ENCODE measurements around the gene B4GALT3. TPM values are rescaled to one million over a fixed set of nuclear protein-coding genes. Genes with fewer than 3 reads are reported as not detected.
A peak's percentile ranks its signal among the peaks of the same experiment; 100 is the strongest.

The B4GALT3 gene
- total RNA-seq, 4 donors from 2014 or later, result 26.9 to 36.6 (median 30.0) TPM

DNA sequence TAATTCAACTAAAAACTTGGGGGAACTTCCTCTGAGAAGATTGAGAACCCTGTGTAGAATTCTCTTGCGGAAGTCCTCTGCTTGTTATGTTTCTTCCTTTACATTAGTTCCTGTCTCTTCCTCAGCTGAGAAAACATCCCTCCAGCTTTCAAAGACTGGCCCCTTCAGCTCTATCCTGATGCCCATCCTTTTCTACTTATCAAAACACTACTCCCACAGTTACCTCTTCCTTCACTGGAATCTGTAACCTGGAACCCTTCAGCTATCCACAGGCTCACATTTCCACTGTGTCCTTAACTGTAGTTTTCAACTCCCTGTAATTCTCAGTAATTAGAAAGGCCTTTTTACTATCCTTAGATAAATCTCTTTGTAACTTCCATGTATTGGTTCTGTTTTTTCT lies 38.9 kb downstream of the B4GALT3 start:
- Histone ChIP-seq H3K27me3 (no peaks in the 10 kb centered on the region), H3K4me3 (no peak overlapping the region), H3K36me3 (no peaks in the 10 kb centered on the region), H3K9me3 (no peaks in the 10 kb centered on the region), H3K27ac (no peak overlapping the region), H3K4me1 (peaks cover 8% of the 10 kb centered on the region)
- 92% methylated on average over 1 of the region's 1 CpG for WGBS
- no peak for TF ChIP-seq POLR2A (IDR thresholded peaks at IDR 0.05)
- TF ChIP-seq, protein P1, sequence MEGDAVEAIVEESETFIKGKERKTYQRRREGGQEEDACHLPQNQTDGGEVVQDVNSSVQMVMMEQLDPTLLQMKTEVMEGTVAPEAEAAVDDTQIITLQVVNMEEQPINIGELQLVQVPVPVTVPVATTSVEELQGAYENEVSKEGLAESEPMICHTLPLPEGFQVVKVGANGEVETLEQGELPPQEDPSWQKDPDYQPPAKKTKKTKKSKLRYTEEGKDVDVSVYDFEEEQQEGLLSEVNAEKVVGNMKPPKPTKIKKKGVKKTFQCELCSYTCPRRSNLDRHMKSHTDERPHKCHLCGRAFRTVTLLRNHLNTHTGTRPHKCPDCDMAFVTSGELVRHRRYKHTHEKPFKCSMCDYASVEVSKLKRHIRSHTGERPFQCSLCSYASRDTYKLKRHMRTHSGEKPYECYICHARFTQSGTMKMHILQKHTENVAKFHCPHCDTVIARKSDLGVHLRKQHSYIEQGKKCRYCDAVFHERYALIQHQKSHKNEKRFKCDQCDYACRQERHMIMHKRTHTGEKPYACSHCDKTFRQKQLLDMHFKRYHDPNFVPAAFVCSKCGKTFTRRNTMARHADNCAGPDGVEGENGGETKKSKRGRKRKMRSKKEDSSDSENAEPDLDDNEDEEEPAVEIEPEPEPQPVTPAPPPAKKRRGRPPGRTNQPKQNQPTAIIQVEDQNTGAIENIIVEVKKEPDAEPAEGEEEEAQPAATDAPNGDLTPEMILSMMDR (IDR thresholded peaks at IDR 0.05), result no peak
- no peak for TF ChIP-seq EP300 (IDR thresholded peaks at IDR 0.05)
- TF ChIP-seq POLR2AphosphoS5 (IDR thresholded peaks at IDR 0.05), result no peak
- DNase-seq (ENCODE audit: low spot score in 2 of 2), result no peak

DNA sequence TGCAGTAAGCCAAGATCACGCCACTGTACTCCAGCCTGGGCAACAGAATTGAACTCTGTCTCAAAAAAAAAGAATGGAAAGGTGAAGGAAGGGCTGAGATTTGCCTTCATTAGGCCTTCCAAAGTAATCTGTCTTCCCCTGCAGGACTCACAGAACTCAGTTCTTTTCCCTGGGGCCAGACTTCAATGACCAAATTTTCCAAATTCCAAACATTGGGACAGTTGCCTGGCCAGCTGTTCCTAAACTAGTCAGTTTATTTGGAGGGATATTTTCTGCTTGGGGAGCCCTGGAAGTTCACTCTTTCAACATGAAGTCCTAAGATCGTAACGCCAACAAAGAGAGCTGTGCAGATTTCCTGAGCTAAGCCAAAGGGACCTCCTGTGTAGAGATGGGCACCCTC lies 39.4 kb downstream of the B4GALT3 start:
- Histone ChIP-seq H3K4me3 (no peak overlapping the region), H3K27ac (no peak overlapping the region), H3K9me3 (no peaks in the 10 kb centered on the region), H3K27me3 (no peaks in the 10 kb centered on the region), H3K36me3 (no peaks in the 10 kb centered on the region), H3K4me1 (peaks cover 12% of the 10 kb centered on the region)
- TF ChIP-seq POLR2AphosphoS5 (IDR thresholded peaks at IDR 0.05), result no peak
- no peak for TF ChIP-seq POLR2A (IDR thresholded peaks at IDR 0.05)
- TF ChIP-seq EP300 (IDR thresholded peaks at IDR 0.05), result no peak
- TF ChIP-seq, protein P1 (IDR thresholded peaks at IDR 0.05), result no peak
- no peak for DNase-seq (ENCODE audit: low spot score in 2 of 2)
- 65% methylated on average over 3 of the region's 3 CpGs for WGBS

DNA sequence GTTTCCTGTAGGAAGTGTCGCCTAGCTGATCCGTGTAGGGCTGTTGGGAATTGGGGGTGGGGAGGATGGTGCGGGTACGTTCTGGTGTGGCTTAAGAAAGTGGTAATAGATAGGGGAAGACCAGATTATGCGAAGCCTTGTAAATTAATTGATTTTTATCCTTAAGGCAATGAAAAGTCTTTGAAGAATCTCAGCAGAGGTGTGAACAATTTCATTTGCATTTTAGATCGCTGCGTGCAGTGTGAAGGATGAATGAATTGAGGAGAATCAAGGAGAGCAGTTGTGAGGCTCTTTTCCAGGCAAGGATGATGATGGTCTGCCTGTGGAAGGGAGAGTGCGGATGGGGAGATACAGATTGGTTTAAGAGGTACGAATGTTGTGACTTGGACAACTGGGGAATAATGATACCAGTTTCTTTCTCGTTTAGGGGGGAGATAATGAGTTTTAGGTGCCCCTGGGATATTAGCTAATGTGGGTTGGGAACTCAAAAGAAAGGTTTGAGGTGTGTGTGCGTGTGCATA lies 44.0 kb downstream of the B4GALT3 start:
- Histone ChIP-seq H3K9me3 (no peaks in the 10 kb centered on the region), H3K27ac (peak overlapping the region; percentile 98), H3K4me1 (peaks cover 31% of the 10 kb centered on the region), H3K36me3 (peaks cover 8% of the 10 kb centered on the region), H3K4me3 (peak overlapping the region; percentile 88), H3K27me3 (no peaks in the 10 kb centered on the region)
- TF ChIP-seq EP300 (IDR thresholded peaks at IDR 0.05) (no peak), POLR2AphosphoS5 (IDR thresholded peaks at IDR 0.05) (no peak), POLR2A (IDR thresholded peaks at IDR 0.05) (no peak)
- TF ChIP-seq, protein P1 (IDR thresholded peaks at IDR 0.05), result no peak
- no peak for DNase-seq (ENCODE audit: low spot score in 2 of 2)
- 3% methylated on average over 11 of the region's 11 CpGs for WGBS

DNA sequence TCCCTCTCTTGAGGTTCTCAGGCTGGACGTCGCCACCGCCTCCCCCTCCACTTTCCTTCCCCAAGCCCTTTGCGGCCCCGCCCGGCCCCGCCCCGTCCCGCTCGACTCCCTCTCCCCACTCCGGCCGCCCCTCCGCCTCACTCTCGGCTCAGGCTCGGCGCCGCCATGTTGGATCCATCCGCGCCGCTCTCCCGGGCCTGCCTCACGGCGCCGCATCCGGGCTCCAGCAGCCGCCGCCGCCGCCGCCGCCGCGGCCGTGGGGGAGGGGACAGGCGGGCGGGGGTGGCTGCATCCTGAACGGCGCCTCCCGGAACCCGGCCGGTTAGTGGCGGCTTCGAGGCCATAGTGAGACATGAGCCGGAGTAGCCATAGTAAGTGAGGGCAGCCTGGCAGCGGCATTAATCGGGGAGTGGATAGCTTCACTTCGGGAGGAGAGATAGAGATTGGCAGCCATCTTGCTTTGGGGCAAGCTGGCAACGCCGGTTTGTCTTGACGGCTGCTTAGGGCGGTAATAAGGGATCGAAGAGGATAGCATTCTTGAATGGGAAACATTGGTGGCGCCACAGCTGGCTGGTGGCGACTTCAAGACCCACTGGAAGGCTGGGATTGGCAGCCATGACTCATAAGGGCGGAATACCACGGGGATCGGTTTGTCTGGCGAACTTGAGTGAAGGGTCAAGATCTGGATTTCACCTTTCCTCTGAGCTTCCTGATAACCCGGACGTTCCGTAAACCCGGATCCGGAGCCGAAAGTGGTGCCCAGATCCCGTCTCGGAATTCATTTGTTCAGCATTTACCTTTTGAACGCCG lies 44.7 kb downstream of the B4GALT3 start, which contains the start of gene DEDD:
Gene DEDD, minus strand, starts transcription at position 258 of the 810 bp plus-strand sequence. CDS start 8,205 bp downstream, outside the sequence.
- peak within 1 kb of the TSS; percentile 88 for H3K4me3 ChIP-seq
- H3K27ac ChIP-seq, result peak within 1 kb of the TSS; percentile 98
- peaks cover 34% of the 10 kb centered on the region for H3K4me1 ChIP-seq
- TF ChIP-seq, protein P1 (IDR thresholded peaks at IDR 0.05), result no peak
- peak in 1 of 3 donors; percentile 86 for TF ChIP-seq POLR2AphosphoS5 (IDR thresholded peaks at IDR 0.05)
- no peak for TF ChIP-seq EP300 (IDR thresholded peaks at IDR 0.05)
- peak in 1 of 2 donors; percentile 61 for TF ChIP-seq POLR2A (IDR thresholded peaks at IDR 0.05)
- H3K27me3 ChIP-seq, result no peaks in the 10 kb centered on the region
- under 1% methylated on average over 44 of the region's 68 CpGs for WGBS
- H3K9me3 ChIP-seq, result no peaks in the 10 kb centered on the region
- DNase-seq (ENCODE audit: low spot score in 2 of 2), result peak; percentile 97
- H3K36me3 ChIP-seq, result peaks cover 14% of the 10 kb centered on the region
